WTC11 (cell line): ENCODE data around the gene PLAGL1. TPM values are rescaled to one million over a fixed set of nuclear protein-coding genes. Genes with fewer than 3 reads are reported as not detected.

Experiments used
- ATAC-seq: fragments of 200-7000 bp; cut with Tn5 transposase; 2 replicates; pipeline ENCODE4 v1.10.0; 2021; ENCODE audit warnings: mild to moderate bottlenecking, moderate library complexity
- CTCF ChIA-PET: fragments of 300-600 bp; sonication (Branson Sonifier 250); formaldehyde crosslinking; loops from one replicate; lab custom pipeline; 2021; ENCODE audit warnings: antibody characterized with exemption; lab: Charles Lee
- POLR2A ChIA-PET: fragments of 350-600 bp; sonication (Branson Sonifier 250); formaldehyde crosslinking; loops from one replicate; lab custom pipeline; 2021; ENCODE audit warnings: antibody characterized with exemption; lab: Charles Lee
- DNase-seq: peaks from one replicate; pipeline ENCODE4 v3.0.0; 2021; ENCODE audit warnings: low spot score
- H3K27ac Mint-ChIP-seq: 2 replicates; pipeline ENCODE4 v1.8.0; 2021; ENCODE audit warnings: mixed read lengths
- H3K27me3 Mint-ChIP-seq: 2 replicates; pipeline ENCODE4 v1.8.0; 2021; ENCODE audit warnings: low read depth, mild to moderate bottlenecking, moderate library complexity, mixed read lengths
- H3K36me3 Mint-ChIP-seq: 2 replicates; pipeline ENCODE4 v1.8.0; 2021; ENCODE audit warnings: mixed read lengths
- H3K4me1 Mint-ChIP-seq: 2 replicates; pipeline ENCODE4 v1.8.0; 2022; ENCODE audit warnings: mixed read lengths
- H3K4me3 Mint-ChIP-seq: 2 replicates; pipeline ENCODE4 v1.8.0; 2021; ENCODE audit warnings: mild to moderate bottlenecking, moderate library complexity, mixed read lengths
- H3K9me3 Mint-ChIP-seq: 2 replicates; pipeline ENCODE4 v1.8.0; 2021; ENCODE audit warnings: mixed read lengths
- FOXP1 ChIP-seq: sonication (generic); formaldehyde crosslinking; IDR thresholded peaks from 2 replicates; pipeline ENCODE4 v1.8.0; 2022; ENCODE audit warnings: missing genetic modification reagents, mild to moderate bottlenecking, moderate library complexity, borderline replicate concordance
- HMGA2 ChIP-seq: fragments of 250-450 bp; sonication (Bioruptor Pico); IDR thresholded peaks from 2 replicates; pipeline ENCODE4 v1.4.0; 2021; ENCODE audit warnings: mild to moderate bottlenecking, moderate library complexity
- JAZF1 ChIP-seq: fragments of 250-450 bp; sonication (Bioruptor Pico); IDR thresholded peaks from 2 replicates; pipeline ENCODE4 v1.9.0; 2021; ENCODE audit warnings: moderate library complexity, mild to moderate bottlenecking, inconsistent platforms
- JUN ChIP-seq: sonication (generic); formaldehyde crosslinking; IDR thresholded peaks from 2 replicates; pipeline ENCODE4 v1.8.0; 2023; ENCODE audit warnings: mild to moderate bottlenecking, missing genetic modification reagents
- NR3C1 ChIP-seq: sonication (generic); formaldehyde crosslinking; conservative IDR thresholded peaks from 2 replicates; pipeline ENCODE4 v1.8.1; 2023; ENCODE audit warnings: low read depth, mild to moderate bottlenecking, missing genetic modification reagents
- SMAD3 ChIP-seq: sonication (generic); formaldehyde crosslinking; IDR thresholded peaks from 2 replicates; pipeline ENCODE4 v1.8.0; 2022; ENCODE audit warnings: missing genetic modification reagents, mild to moderate bottlenecking, borderline replicate concordance
- TEAD4 ChIP-seq: sonication (generic); formaldehyde crosslinking; IDR thresholded peaks from 2 replicates; pipeline ENCODE4 v1.8.0; 2022; ENCODE audit warnings: mild to moderate bottlenecking, missing genetic modification reagents
- ZNF232 ChIP-seq: sonication (generic); formaldehyde crosslinking; IDR thresholded peaks from 2 replicates; pipeline ENCODE4 v1.8.0; 2022; ENCODE audit warnings: mild to moderate bottlenecking, missing genetic modification reagents
- ZNF263 ChIP-seq: sonication (generic); formaldehyde crosslinking; IDR thresholded peaks from 2 replicates; pipeline ENCODE4 v1.8.1; 2022; ENCODE audit warnings: low read depth, mild to moderate bottlenecking, moderate library complexity, missing genetic modification reagents
- ZNF396 ChIP-seq: fragments of 250-450 bp; sonication (Bioruptor Pico); IDR thresholded peaks from 2 replicates; pipeline ENCODE4 v1.8.0; 2021; ENCODE audit warnings: mild to moderate bottlenecking, moderate library complexity, borderline replicate concordance
- total RNA-seq: library from RNA; stranded (reverse); gene quantifications from 3 replicates; pipeline ENCODE4 v1.2.3, GENCODE V29; 2021
- TF ChIP-seq, protein P1 (sequence below): sonication (generic); formaldehyde crosslinking; IDR thresholded peaks from 2 replicates; pipeline ENCODE4 v1.8.1; 2023; ENCODE audit warnings: mild to moderate bottlenecking, moderate library complexity, missing genetic modification reagents
- TF ChIP-seq, protein P2 (sequence below): fragments of 250-450 bp; sonication (Bioruptor Pico); conservative IDR thresholded peaks from 2 replicates; pipeline ENCODE4 v1.9.0; 2021; ENCODE audit warnings: mild to moderate bottlenecking
- TF ChIP-seq, protein P3 (sequence below): sonication (generic); formaldehyde crosslinking; IDR thresholded peaks from 2 replicates; pipeline ENCODE4 v1.8.0; 2022; ENCODE audit warnings: mild to moderate bottlenecking, missing genetic modification reagents
- TF ChIP-seq, protein P4 (sequence below): sonication (generic); formaldehyde crosslinking; IDR thresholded peaks from 2 replicates; pipeline ENCODE4 v1.8.0; 2022; ENCODE audit warnings: missing genetic modification reagents
- TF ChIP-seq, protein P5 (sequence below): sonication (generic); formaldehyde crosslinking; IDR thresholded peaks from 2 replicates; pipeline ENCODE4 v1.8.0; 2023; ENCODE audit warnings: missing genetic modification reagents

PLAGL1 gene
- total RNA-seq, 1 experiment from 2014 or later = 1.6 TPM

DNA sequence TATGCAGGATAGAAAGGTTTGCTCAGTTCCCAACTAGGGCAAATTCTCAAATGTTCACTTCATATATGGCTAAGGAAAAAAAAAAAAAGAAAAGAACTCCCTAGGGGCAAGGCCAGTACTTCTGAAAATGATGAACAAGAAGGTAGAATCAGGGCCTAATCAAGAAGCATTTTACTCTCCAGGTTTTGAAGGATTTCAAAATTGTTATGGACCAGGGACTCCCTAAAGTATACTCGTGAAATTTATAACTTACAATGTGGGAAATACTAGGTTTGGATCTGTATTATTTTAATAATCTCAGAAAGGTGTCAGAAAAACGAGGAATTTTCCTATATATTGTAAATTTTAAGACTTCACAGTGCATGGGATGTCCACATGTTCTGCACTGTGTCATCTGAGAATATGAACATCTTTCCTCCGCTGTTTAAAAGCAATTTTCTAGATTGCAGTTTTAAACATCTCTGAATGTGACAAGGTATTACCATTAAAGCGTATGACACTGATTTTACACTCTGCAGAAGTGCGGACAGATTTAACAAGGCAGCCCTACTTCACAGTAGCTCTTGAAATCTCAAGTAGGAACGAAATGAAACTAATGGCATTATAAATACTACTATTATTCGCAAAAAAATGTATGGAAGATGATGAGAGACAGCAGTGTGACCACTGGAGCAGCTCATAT lies 14.0 kb downstream of the PLAGL1 start:
- ATAC-seq (no peak), DNase-seq (no peak)
- Mint-ChIP-seq H3K36me3 (no peaks in the 10 kb centered on the region), H3K4me1 (peaks cover 6% of the 10 kb centered on the region; the same call in 1 of the 2 replicates), H3K27ac (no peak overlapping the region), H3K4me3 (no peak overlapping the region), H3K27me3 (peaks cover 72% of the 10 kb centered on the region), H3K9me3 (peaks cover 6% of the 10 kb centered on the region)
- CTCF ChIA-PET = interaction anchor here (0.7 to 3.6 kb wide), 5 partner anchors 19 to 94 kb away, joined by 3 to 12 read pairs (median 7); no protein-coding TSS in a partner anchor
- TF ChIP-seq, protein P1, sequence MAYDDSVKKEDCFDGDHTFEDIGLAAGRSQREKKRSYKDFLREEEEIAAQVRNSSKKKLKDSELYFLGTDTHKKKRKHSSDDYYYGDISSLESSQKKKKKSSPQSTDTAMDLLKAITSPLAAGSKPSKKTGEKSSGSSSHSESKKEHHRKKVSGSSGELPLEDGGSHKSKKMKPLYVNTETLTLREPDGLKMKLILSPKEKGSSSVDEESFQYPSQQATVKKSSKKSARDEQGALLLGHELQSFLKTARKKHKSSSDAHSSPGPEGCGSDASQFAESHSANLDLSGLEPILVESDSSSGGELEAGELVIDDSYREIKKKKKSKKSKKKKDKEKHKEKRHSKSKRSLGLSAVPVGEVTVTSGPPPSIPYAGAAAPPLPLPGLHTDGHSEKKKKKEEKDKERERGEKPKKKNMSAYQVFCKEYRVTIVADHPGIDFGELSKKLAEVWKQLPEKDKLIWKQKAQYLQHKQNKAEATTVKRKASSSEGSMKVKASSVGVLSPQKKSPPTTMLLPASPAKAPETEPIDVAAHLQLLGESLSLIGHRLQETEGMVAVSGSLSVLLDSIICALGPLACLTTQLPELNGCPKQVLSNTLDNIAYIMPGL = no peak
- TF ChIP-seq ZNF396 (CRISPR knock-in tag) (no peak), NR3C1 (CRISPR knock-in tag) (no peak), HMGA2 (no peak), TEAD4 (CRISPR knock-in tag) (no peak)
- TF ChIP-seq, protein P2, sequence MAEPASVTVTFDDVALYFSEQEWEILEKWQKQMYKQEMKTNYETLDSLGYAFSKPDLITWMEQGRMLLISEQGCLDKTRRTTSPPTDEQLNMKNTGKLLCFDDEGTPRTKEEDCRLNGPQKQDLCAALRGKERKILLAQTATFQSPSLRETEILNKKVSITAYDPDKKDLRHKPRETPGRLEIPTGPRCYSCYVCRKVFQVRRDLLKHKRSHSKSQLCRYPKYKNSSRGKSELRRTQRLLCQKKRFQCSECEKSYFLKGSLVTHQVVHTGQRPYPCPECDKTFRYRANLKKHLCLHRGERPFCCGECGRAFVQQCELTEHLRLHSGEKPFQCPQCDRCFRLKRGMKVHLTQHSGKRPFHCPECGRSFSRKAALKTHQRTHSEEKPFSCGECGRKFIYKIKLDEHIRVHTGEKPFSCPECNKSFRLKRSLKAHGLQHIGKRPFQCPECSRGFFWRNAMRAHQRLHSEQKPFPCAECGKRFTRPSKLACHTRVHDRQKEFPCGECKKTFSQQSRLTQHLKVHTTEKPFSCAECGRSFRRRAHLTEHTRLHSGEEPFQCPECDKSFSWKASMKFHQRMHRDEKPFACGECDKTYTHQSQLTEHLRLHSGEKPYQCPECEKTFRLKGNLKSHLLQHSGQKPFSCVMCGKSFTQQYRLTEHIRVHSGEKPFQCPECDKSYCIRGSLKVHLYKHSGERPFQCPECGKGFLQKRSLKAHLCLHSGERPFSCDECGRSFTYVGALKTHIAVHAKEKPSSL (CRISPR knock-in tag) = no peak
- TF ChIP-seq, protein P3, sequence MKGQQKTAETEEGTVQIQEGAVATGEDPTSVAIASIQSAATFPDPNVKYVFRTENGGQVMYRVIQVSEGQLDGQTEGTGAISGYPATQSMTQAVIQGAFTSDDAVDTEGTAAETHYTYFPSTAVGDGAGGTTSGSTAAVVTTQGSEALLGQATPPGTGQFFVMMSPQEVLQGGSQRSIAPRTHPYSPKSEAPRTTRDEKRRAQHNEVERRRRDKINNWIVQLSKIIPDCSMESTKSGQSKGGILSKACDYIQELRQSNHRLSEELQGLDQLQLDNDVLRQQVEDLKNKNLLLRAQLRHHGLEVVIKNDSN = no peak
- POLR2A ChIA-PET = no interaction called here

DNA sequence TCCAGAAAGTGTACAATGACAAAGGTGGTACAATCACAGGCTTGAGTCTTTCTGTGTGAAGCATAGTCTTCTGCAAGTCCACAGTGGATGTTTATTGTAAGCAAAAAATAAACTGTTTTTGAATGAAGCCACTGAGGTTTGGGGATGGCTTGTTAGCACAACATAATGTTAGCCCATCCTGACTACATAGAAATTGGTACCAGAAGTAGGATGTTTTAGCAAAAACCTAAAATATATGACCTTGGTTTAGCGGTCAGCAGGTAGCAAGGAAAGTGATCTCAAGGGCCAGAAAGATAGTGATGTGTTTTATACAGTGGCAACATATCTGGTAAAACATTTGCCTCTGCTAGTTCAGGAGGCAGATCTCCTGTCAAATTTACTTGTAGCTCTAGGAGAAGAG lies 15.8 kb downstream of the PLAGL1 start:
- TF ChIP-seq, protein P4, sequence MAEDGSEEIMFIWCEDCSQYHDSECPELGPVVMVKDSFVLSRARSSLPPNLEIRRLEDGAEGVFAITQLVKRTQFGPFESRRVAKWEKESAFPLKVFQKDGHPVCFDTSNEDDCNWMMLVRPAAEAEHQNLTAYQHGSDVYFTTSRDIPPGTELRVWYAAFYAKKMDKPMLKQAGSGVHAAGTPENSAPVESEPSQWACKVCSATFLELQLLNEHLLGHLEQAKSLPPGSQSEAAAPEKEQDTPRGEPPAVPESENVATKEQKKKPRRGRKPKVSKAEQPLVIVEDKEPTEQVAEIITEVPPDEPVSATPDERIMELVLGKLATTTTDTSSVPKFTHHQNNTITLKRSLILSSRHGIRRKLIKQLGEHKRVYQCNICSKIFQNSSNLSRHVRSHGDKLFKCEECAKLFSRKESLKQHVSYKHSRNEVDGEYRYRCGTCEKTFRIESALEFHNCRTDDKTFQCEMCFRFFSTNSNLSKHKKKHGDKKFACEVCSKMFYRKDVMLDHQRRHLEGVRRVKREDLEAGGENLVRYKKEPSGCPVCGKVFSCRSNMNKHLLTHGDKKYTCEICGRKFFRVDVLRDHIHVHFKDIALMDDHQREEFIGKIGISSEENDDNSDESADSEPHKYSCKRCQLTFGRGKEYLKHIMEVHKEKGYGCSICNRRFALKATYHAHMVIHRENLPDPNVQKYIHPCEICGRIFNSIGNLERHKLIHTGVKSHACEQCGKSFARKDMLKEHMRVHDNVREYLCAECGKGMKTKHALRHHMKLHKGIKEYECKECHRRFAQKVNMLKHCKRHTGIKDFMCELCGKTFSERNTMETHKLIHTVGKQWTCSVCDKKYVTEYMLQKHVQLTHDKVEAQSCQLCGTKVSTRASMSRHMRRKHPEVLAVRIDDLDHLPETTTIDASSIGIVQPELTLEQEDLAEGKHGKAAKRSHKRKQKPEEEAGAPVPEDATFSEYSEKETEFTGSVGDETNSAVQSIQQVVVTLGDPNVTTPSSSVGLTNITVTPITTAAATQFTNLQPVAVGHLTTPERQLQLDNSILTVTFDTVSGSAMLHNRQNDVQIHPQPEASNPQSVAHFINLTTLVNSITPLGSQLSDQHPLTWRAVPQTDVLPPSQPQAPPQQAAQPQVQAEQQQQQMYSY (CRISPR knock-in tag) = no peak
- TF ChIP-seq, protein P5, sequence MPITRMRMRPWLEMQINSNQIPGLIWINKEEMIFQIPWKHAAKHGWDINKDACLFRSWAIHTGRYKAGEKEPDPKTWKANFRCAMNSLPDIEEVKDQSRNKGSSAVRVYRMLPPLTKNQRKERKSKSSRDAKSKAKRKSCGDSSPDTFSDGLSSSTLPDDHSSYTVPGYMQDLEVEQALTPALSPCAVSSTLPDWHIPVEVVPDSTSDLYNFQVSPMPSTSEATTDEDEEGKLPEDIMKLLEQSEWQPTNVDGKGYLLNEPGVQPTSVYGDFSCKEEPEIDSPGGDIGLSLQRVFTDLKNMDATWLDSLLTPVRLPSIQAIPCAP (CRISPR knock-in tag) = no peak
- TF ChIP-seq JUN (no peak), ZNF396 (CRISPR knock-in tag) (no peak), FOXP1 (CRISPR knock-in tag) (no peak), ZNF232 (CRISPR knock-in tag) (no peak), JAZF1 (CRISPR knock-in tag) (no peak), ZNF263 (CRISPR knock-in tag) (no peak), SMAD3 (CRISPR knock-in tag) (no peak)
- H3K27me3 Mint-ChIP-seq = peaks cover 83% of the 10 kb centered on the region
- H3K27ac Mint-ChIP-seq = no peak overlapping the region
- DNase-seq (no peak), ATAC-seq (no peak)
- peaks cover 6% of the 10 kb centered on the region for H3K9me3 Mint-ChIP-seq
- H3K4me1 Mint-ChIP-seq = no peaks in the 10 kb centered on the region
- no peak overlapping the region for H3K4me3 Mint-ChIP-seq
- POLR2A ChIA-PET = no interaction called here
- CTCF ChIA-PET = interaction anchor here (2.1 to 3.6 kb wide), 2 partner anchors 30 to 50 kb away, joined by 7 to 12 read pairs; no protein-coding TSS in a partner anchor
- no peaks in the 10 kb centered on the region for H3K36me3 Mint-ChIP-seq
